Thyroid gland (tissue), 4 donors: ENCODE data around the gene GUCY2C.

Experiments used
- POLR2A ChIP-seq, 2 donors: fragments of 450-650 bp; IDR thresholded peaks; one replicate each; pipeline ENCODE4 v1.6.1; 2017; ENCODE audit warnings: antibody characterized with exemption in 2 of 2, mild to moderate bottlenecking in 2 of 2, moderate library complexity in 1 of 2
- TF ChIP-seq, protein P1 (sequence below), 6 experiments: fragments of 200-600 bp in 3 of 6; fragments of 450-650 bp in 3 of 6; sonication (generic) in 3 of 6; IDR thresholded peaks; one replicate each; pipeline ENCODE4 v1.5.1; 2016 to 2019; ENCODE audit warnings: antibody characterized with exemption in 6 of 6, mild to moderate bottlenecking in 2 of 6, inconsistent platforms in 1 of 6, moderate library complexity in 1 of 6

DNA sequence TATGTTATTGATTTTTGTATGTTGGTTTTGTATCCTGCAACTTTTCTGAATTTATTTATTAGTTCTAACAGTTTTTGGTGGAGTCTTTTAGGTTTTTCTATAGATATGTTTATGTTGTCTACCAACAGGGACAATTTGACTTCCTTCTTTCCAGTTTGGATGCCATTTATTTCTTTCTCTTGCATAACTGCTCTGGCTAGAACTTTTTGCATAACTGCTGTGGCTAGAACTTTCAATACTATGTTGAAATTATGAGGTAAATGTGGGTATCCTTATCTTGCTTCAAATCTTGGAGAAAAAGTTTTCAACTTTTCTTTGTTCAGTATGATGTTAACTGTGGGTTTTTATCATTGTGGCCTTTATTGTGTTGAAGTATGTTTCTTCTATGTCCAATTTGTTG lies 88.8 kb downstream of the GUCY2C start:
- no peak for TF ChIP-seq POLR2A (IDR thresholded peaks at IDR 0.05)
- TF ChIP-seq, protein P1, sequence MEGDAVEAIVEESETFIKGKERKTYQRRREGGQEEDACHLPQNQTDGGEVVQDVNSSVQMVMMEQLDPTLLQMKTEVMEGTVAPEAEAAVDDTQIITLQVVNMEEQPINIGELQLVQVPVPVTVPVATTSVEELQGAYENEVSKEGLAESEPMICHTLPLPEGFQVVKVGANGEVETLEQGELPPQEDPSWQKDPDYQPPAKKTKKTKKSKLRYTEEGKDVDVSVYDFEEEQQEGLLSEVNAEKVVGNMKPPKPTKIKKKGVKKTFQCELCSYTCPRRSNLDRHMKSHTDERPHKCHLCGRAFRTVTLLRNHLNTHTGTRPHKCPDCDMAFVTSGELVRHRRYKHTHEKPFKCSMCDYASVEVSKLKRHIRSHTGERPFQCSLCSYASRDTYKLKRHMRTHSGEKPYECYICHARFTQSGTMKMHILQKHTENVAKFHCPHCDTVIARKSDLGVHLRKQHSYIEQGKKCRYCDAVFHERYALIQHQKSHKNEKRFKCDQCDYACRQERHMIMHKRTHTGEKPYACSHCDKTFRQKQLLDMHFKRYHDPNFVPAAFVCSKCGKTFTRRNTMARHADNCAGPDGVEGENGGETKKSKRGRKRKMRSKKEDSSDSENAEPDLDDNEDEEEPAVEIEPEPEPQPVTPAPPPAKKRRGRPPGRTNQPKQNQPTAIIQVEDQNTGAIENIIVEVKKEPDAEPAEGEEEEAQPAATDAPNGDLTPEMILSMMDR (IDR thresholded peaks at IDR 0.05): no peak
